HUDEP-2 (cell line): ENCODE data around the gene SLAIN2.
"Not testable (repeated sequence)": the region's sequence is repeated elsewhere in the genome, so short reads cannot be mapped to it uniquely, and the experiment has no call there.

Experiments used
- DNase-seq, 76 experiments: peaks; one replicate each; lab custom pipeline; 2025; ENCODE audit not compliant: unreplicated experiment in 76 of 76; lab: John Stamatoyannopoulos, UW

Gene SLAIN2

DNA sequence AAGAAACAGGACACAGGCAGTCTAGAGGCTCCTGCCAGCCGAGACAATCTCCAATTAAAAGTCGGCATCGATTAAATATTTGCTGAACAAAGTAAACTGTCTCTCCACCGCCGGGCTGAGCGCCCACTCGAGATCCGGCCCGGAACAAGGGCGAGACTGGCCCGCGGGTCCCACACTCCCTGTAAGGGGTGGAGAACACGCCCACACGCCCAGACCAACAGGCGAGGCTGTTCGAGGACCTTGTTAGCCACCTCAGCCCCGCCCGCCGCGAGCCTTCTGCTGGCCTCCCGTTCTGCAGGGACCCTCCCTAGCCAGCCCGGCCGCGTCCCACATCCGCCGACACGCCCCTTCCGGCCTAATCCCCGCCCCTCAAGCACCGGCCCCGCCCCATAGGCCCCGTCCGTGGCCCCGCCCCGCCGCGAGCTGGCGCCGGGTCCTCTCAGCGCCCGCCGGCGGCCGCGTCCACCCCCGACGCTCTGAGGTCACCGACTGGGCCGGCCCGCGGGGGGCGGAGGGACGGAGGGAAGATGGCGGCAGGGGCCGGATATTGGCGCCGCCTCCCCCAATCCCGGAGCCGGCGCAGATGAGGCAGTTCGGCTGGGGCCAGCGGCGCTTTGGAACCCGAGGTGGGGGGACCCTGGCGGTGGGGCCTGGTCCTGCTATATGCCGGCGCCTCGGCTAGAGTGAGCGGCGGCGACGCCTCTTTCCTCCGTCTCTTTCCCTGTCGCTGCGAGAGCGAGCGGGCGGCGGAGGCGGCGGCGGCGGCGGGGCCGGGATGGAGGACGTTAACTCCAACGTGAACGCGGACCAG is at the start of gene SLAIN2:
TSS of gene SLAIN2 (plus strand) at position 565 of the 811 bp plus-strand sequence. CDS start at position 776, 211 bp downstream.
- DNase-seq: peak; percentile 38 to 99 (median 97)

DNA sequence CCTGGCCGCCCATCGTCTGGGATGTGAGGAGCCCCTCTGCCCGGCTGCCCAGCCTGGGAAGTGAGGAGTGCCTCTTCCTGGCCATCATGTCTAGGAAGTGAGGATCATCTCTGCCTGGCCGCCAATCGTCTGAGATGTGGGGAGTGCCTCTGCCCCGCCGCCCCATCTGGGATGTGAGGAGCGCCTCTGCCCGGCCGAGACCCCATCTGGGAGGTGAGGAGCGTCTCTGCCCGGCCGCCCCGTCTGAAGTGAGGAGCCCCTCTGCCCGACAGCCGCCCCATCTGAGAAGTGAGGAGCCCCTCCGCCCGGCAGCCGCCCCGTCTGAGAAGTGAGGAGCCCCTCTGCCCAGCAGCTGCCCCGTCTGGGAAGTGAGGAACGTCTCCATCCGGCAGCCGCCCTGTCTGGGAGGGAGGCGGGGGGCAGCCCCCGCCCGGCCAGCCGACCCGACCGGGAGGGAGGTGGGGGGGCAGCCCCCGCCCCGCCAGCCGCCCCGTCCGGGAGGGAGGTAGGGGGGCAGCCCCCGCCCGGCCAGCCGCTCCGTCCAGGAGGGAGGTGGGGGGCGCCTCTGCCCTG is 49.0 kb upstream of the SLAIN2 start:
- not testable (repeated sequence) for DNase-seq

DNA sequence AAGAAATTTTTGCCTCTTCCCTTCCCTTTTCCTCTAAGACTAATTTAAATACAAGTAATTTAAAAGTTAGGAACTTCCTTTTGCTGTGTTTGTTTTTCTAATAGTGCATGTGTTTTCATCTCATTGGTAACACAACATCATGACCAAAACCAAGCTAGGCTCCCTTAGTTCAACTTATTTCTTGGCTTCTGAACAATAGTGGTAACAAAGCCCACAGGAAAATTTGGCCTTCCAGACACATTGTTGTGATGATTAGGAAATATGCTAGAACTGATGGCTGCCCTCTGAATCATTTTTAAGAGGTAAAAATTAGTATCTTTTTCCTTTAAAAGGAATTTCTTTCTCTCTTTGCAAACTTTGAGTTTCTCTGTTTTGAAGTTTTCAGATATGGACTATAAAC is 46.2 kb upstream of the SLAIN2 start:
- no peak for DNase-seq

DNA sequence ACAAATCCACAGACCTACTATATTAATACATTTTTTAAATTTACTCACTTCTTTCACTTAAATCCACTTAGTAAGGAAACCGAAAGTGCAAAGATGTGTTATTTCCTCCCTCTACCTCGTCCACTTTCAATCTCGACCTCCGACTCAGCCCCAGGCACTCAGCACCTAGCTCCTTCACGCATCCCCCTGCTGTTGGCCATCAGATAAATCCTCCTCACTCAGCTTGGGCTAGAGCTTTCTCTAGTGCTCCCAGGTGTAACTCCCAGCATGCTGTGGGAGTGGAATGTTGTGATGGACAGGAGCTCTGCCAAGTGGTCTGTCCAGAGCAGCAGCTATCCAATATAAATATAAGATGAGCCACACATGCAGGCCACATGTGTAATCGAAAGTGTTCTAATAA is 45.0 kb upstream of the SLAIN2 start:
- no peak for DNase-seq

DNA sequence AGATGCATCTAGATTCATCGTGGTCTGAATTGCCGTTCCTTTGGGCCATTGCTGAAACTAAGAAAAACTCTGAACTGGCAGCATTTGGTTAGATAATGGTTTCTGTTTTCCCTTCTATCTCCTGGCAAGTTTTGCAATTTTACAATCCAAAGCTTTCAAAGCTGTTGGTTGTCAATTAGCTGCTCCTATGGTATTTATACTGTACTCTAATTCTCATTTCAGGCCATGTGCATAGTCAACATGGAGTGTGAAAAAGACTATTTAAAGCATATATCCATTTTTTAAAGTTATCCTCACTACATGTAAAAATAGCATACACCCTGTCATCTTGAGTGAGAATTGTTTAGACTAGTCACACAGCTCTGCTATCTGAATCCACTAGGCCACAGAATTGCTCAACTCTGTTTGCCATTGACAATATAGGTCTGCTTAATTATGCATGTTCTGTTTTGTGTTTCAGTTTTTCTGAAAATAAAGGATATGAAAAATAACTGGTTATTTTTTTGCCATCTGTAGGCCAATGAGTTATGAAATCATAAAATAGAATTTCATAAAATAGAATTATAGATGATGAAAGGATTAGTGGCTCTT is 44.0 kb upstream of the SLAIN2 start:
- no peak for DNase-seq

DNA sequence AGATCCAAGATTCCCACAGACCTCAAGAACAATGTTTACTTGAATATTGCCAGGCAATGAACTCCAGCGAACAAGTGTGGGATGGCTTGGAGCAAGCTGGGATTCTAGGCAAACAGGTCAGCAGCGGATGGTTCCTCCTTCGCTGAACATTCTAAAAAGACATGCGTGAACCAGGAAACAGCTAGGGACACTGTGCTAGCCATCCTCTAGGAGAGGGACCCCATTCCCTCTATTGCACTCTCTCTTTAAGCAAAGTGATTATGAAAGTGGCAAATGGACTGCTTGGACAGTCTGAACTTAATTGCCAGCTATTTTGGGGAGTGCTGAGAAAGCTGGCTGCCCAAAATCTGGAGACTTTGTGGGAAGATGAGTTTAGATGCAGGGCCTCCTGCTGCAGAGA is 41.8 kb upstream of the SLAIN2 start:
- no peak for DNase-seq

DNA sequence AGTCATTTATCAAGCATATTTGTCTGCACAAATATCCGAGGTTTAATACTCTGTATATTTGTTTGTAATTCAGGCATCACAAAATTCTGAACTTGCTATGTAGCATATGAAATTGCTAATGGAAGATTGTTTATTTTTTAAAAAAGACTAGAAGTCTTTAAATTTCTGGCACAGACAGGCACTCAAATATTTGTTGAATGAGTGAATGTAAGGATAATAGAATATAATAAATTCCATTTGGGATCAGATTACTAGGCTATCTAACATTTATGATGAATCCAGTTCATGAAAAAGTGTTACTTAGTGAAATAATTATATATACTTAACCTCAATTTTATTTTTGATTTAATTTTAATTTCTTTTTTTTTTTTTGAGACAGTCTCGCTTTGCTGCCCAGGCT is 41.3 kb upstream of the SLAIN2 start:
- no peak for DNase-seq

DNA sequence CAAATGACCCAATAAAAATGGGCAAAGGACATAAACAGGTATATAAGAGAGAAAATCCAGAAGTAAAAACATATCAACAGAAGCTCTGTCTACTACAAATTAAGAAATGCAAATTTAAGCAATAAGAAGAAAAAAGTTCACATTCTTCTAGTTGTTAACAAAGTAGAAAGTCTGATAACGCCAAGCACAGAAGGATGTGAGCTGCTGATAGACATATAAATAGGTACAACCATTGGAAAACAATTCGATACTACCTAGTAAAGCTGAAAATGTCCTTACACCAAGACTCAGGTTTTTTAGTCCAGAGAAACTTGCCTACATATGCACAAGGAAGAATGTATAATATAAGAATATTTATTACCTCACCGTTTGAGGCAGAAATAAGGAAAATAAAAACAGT is 35.8 kb upstream of the SLAIN2 start:
- no peak for DNase-seq

DNA sequence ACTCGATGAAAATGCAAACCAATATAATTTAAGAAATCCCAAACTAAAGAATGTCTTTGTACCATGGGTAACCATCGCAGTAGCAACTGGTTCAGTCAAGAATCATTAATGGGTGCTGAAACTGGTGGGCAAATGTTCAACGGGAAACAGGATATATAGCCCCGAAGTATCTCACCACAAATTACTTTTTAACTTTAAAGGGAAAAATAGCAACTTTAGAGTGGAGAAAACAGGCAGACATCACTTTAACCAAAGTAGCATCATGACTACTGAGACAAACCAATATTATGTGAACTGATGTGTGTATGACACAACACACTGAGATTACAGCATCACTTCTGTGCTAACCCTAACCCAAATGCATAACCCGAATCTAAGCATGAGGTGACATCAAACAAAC is 33.8 kb upstream of the SLAIN2 start:
- DNase-seq: no peak

DNA sequence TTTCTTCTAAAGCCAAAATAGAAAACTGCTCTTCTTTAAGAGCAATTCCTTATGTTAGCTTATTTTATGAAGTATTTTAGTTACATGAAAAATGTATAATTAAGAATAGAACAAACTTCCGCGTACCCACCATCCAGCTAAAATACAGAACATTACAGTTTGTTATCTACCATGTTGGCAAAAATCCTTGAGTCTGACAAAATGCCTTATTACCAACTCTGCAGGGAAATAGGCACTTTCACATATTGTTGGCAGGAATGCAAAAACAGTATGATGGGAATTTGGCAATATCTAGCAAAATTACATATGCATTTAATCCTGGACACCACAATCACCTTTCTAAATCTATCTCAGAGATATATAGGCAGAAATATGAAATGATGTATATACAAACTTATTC is 32.4 kb upstream of the SLAIN2 start:
- DNase-seq: no peak

DNA sequence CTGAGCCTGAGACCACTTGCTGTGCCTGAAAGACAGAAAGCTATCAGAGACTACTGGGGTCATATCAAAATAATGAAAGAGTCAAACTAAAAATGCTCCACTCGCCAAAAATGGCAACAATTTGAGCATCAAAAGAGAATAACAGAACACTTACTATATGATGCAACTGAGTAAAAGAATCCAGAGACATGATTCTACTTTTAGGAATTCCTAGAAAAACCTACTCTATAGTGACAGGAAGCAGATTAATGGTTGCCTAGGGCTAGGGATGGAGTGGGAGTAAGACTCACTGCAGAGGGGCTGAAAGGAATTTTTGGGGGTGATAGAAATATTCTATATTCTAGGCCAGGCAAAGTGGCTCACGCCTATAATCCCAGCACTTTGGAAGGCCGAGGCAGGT is 29.4 kb upstream of the SLAIN2 start:
- no peak for DNase-seq

DNA sequence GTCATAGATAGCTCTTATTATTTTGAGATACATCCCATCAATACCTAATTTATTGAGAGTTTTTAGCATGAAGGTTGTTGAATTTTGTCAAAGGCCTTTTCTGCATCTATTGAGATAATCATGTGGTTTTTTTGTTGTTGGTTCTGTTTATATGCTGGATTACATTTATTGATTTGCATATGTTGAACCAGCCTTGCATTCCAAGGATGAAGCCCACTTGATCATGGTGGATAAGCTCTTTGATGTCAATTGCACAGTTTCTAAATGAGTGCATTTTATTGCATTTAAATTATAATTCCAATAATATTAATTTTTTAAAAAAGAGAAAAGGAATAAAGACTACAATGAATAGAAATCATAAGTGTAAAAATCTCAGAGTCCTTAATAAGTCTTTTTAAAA is 26.6 kb upstream of the SLAIN2 start:
- not testable (repeated sequence) for DNase-seq

DNA sequence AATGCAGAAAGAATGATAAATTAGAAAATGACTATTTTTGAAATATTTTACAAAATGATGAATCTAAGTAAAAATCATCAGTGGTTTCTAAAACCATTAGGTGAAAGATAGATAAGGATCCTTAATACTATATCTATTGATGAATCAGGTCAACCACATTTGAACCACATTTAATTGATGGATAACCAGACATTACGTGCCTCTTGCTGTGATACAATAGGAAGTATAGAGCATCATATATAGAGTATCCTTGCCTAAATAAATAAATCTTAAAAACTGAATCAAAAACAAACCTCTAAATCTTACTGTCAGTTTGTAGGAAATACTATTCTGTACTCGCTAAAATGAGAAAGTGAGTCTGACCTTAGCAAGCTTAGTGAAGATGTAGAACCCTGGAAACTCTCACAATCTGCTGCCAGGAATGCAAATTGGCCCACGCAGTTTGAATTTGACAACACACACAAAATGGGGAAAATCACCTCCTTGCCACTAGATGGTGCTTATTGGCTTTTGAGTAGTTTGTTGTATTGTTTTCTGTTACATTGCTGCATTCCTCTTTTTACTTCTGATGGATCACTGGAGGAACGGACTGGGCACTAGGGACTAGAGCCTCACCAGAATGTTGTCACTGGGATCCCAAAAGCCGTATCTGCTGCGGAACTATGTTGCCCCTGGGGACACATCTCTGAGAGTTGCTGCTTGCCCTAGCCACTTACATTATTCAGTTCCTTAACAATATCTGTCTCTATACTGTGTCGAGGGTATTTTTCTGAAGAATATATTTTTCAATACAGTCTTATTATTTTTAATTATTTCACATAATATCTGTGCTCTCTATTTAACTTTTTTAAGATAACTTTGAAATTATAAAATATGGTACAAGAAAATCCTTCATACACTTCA is 25.4 kb upstream of the SLAIN2 start:
- peak in 41 of 76 experiments; percentile 0 to 52 (median 22) for DNase-seq

DNA sequence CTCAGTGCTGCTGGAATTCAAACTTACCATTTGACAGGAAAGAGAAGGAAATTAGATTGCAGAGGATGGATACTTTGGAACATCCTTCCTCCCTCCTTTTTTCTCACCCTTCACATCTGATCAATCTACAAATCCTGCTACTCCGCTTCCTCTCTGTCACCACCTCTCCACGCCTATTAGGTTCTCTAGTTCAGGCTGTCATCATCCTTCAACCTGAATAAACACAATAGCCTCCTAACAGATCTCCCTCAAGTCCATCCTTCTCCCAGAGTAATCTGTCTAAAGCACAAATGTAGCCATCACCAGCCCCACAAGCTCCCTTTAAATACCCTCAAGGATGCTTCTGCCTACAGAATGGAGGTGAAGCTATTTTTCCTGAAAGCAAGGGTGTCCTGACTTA is 20.0 kb upstream of the SLAIN2 start:
- DNase-seq: no peak

DNA sequence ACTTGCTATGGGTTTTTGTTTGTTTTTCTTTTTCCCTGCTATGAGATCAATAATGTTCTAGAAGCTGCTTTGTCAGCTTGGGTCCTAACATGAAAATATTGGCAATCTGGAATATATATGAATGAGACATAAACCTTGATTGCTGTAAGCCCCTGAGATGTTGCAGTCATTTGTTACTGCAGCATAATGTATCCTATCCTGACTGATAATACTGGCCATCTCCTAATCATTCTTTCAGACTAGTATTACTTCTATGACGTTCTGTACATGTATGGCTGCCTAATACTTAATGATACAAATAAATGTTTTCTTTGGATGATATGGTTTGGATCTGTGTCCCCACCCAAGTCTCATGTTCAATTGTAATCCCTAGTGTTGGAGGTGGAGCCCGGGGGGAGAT is 19.3 kb upstream of the SLAIN2 start:
- DNase-seq: no peak

DNA sequence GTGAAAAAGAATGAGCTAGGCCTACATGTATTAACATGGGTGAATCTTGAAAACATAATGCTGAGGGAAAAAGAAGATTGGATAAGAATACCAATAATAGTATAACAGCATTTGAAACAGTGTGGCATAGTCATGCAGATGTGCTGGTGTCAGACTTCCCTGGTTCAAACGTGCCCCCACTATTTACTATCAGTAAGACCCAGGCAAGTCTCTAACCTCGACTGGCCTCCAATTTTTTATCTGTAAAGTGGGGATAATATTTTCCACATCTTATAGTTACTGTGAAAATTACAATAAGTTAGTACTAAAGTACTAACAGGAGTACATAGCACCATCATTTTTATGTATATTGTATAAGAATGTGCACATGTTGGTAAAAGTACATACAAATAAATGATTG is 17.0 kb upstream of the SLAIN2 start:
- no peak for DNase-seq

DNA sequence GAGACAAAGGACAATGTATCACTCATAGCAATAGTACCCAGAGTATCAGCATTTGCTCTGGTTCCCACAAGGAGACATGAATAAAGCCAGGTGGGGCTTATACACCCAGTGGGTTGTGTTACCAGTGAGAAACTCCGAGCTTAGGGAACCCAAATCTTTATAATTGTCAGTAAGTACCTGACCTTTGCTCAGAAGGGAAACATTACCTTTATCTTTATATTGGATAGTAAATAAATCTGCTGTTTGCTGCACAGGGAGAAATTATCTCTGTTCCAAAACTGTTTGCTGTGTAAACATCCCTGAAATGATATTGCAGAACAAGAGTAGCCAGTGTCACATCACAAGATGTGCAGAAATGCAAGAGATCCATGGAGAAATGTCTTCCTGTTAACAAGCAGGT is 12.1 kb upstream of the SLAIN2 start:
- DNase-seq: no peak

DNA sequence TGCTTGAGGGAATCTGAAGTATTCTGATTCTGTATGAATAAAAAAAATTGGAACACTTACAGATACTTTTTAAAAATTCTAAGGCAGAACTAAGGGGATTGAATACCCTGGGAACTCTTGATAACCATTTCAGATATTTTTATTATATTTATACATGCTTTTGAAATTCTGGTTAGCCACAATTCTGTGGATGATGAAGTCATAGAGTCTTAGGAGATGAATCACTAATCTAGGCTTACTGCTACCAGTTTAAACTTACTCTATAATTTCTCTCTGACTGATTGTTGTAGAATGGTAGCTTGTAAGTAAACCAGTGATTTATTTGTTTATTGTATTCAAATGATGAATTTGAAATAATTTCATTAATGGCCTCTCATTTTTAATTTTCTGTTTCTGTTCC is 11.4 kb upstream of the SLAIN2 start:
- DNase-seq: no peak

DNA sequence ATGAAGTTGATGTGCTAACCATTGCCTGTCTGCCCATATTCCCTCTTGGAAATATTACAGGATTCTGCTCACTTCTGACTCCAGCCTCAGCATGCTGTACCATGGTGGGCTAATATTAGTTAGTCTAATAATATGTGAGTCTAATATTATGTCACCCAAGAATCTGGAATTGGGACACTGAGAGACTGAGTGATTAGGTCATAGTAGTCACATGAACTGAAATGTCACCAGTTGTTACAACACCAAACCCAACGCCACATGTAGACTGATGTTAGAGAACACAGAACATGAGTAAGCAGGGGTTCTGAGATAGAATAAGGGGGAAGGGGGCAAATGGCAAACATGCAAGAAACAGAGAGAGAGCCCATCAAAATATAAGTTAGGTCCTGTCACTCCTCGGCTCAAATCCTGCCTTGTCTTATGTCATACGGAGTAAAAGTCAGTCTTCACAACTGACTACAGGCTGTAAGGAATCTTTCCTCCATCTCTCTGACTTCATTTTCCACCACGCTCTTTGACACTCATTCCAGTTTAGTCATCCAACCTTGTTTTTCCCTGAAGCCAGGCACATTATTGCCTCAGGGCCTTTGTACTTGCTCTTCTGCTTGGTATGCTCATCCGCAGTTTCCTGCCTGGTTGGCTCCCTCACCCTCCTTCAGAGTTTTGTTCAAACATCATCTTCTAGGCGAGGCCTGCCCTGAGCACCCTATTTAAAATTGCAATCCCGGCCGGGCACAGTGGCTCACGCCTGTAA is 9.6 kb upstream of the SLAIN2 start:
- no peak for DNase-seq

DNA sequence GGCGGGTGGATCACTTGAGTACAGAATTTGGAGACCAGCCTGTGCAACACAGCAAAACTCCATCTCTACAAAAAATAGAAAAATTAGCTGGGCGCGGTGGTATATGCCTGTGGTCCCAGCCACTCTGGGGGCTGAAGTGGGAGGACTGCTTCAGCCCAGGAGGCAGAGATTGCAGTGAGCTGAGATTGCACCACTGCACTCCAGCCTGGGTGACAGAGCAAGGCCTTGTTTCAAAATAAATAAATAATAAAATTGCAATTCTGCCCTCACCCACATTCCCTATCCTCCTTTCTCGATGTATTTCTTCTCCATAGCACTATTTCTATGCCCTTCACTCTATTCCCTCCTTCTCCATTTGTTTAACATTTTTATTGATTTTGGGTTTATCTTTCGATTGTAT is 8.7 kb upstream of the SLAIN2 start:
- DNase-seq: no peak
